Measurements from ENCODE around the gene TRIM24. TPM values are rescaled to one million over a fixed set of nuclear protein-coding genes. Genes with fewer than 3 reads are reported as not detected.

The TRIM24 gene
- total and polyA plus RNA-seq, 10 of the 15 experiments (the other 5 are each of a cell fraction or from before 2014, with no cell fraction given): 4.6 to 23.5 (median 13.6) TPM

- H2AFZ ChIP-seq (ENCODE audit: control insufficient read depth, low read depth, low read length): no peak overlapping the region
- ChIA-PET RAD21 (ENCODE audit: unreplicated experiment) (no interaction called here), SMC1A (ENCODE audit: uncharacterized antibody, unreplicated experiment) (interaction anchor here (1.2 kb wide), 1 partner anchor 9 kb away, joined by 3 read pairs; no protein-coding TSS in a partner anchor), POLR2A (interaction anchor here (0.5 to 1.1 kb wide), 2 partner anchors 9 to 13 kb away, joined by 7 to 8 read pairs; no protein-coding TSS in a partner anchor), CTCF (no interaction called here)
- no peak overlapping the region for H3K9ac ChIP-seq (ENCODE audit: control insufficient read depth, insufficient read depth, low read length)
- H3K4me1 ChIP-seq (ENCODE audit: control insufficient read depth, insufficient read depth, low read length): peaks cover 13% of the 10 kb centered on the region
- H3K4me2 ChIP-seq (ENCODE audit: control insufficient read depth, insufficient read depth): no peak overlapping the region
- no peaks in the 10 kb centered on the region for H4K20me1 ChIP-seq (ENCODE audit: control insufficient read depth, insufficient read depth)
- no peaks in the 10 kb centered on the region for H3K9me3 ChIP-seq (replicated peaks; ENCODE audit: control insufficient read depth, insufficient read depth, low read length)
- peaks cover 46% of the 10 kb centered on the region for H3K79me2 ChIP-seq (ENCODE audit: control insufficient read depth, insufficient read depth, low read length)
- ATAC-seq (no peak), FAIRE-seq (no peak), DNase-seq (ENCODE audit: low read depth, low spot score) (no peak)
- H3K27me3 ChIP-seq (replicated peaks in 1 of 2; ENCODE audit: control insufficient read depth in 2 of 2, insufficient read depth in 2 of 2, low read length in 1 of 2): no peaks in the 10 kb centered on the region
- BruUV-seq (replicated peaks): no TSS peak
- in situ Hi-C loops (cut with MboI) (no loop called here), intact Hi-C loops (cut with micrococcal nuclease; ENCODE audit: unreplicated experiment) (no loop called here)
- H3K4me3 ChIP-seq: no peak overlapping the region
- H3K36me3 ChIP-seq (ENCODE audit: control insufficient read depth in 2 of 2, insufficient read depth in 2 of 2, low read length in 1 of 2): no peaks in the 10 kb centered on the region
- 69% methylated on average over 5 of the region's 5 CpGs for WGBS (ENCODE audit: insufficient coverage, insufficient replicate concordance, low lambda C conversion rate, missing lambda C conversion rate)
- H3K27ac ChIP-seq (ENCODE audit: control insufficient read depth, insufficient read depth): no peak overlapping the region
- TF ChIP-seq E2F4 (IDR thresholded peaks at IDR 0.05; ENCODE audit: low read depth, low read length) (no peak), GABPA (IDR thresholded peaks at IDR 0.05; ENCODE audit: low read depth) (no peak), YBX1 (IDR thresholded peaks at IDR 0.05) (no peak), MEF2A (IDR thresholded peaks at IDR 0.05; ENCODE audit: insufficient read depth, low read depth, low read length) (no peak), HCFC1 (IDR thresholded peaks at IDR 0.05; ENCODE audit: low read length) (no peak), BCL11A (IDR thresholded peaks at IDR 0.05; ENCODE audit: low read depth, low read length) (no peak), NFXL1 (IDR thresholded peaks at IDR 0.05; ENCODE audit: borderline replicate concordance) (no peak), FOXK2 (IDR thresholded peaks at IDR 0.05) (no peak), ZNF622 (IDR thresholded peaks at IDR 0.05) (no peak), TARDBP (IDR thresholded peaks at IDR 0.05; ENCODE audit: borderline replicate concordance) (no peak), CREB1 (IDR thresholded peaks at IDR 0.05; ENCODE audit: low read depth) (no peak), BHLHE40 (IDR thresholded peaks at IDR 0.05; ENCODE audit: borderline replicate concordance in 1 of 2, low read depth in 2 of 2, low read length in 1 of 2) (no peak), SKIL (IDR thresholded peaks at IDR 0.05; ENCODE audit: low read depth, poor library complexity, severe bottlenecking) (no peak), POLR2AphosphoS5 (IDR thresholded peaks at IDR 0.05; ENCODE audit: low read length) (no peak), ATF3 (IDR thresholded peaks at IDR 0.05; ENCODE audit: borderline replicate concordance, extremely low read depth, low read depth, low read length) (no peak), CBX3 (IDR thresholded peaks at IDR 0.05; ENCODE audit: borderline replicate concordance, low read depth) (no peak), IRF5 (IDR thresholded peaks at IDR 0.05; ENCODE audit: borderline replicate concordance) (no peak), CEBPZ (IDR thresholded peaks at IDR 0.05; ENCODE audit: low read depth, low read length) (no peak)
Measured at GRCh38 chr7:138475377-138475776, 15.3 kb downstream of the TRIM24 start.

All from GM12878 (cell line).